ENCODE results near the gene MAL. TPM values are rescaled to one million over a fixed set of nuclear protein-coding genes. Genes with fewer than 3 reads are reported as not detected.

MAL gene
- total and polyA plus RNA-seq, 2 of the 4 experiments (the other 2 are of a cell fraction), result not detected

DNA sequence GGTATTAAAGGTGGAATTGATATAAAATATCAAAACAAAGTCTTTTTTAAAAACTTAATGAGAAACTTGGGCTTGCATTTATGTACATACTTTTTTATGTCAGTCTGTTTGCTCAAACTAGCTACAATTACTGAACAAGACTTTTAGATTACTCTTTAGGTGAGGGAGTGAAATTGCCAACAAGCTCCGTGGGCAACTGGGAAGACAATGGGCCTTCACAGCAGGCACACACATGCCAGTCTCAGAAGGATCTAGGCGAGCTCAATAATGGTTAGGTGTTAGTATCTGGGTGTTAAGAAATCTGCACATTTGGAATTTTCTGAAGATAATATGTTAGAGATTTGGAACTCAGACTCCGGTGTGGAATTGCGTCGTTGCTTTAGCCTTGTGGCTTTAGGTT lies 23.0 kb upstream of the MAL start:
- Histone ChIP-seq H3K27ac (ENCODE audit: insufficient read depth, low read length) (no peak overlapping the region), H3K9me3 (ENCODE audit: control insufficient read depth, insufficient read depth, low read length) (no peaks in the 10 kb centered on the region), H3K9ac (ENCODE audit: low read depth, low read length) (no peak overlapping the region), H2AFZ (replicated peaks; ENCODE audit: low read length, poor library complexity) (no peak overlapping the region), H3K9me1 (ENCODE audit: insufficient read depth, low read length) (no peaks in the 10 kb centered on the region), H4K5ac (ENCODE audit: low read depth, low read length) (no peak overlapping the region), H2BK20ac (ENCODE audit: low read depth, low read length) (no peak overlapping the region), H3K4me1 (ENCODE audit: control insufficient read depth, insufficient read depth, low read length) (no peaks in the 10 kb centered on the region), H4K8ac (ENCODE audit: low read depth in 2 of 2, low read length in 2 of 2) (no peak overlapping the region), H4K91ac (ENCODE audit: insufficient read depth, low read depth, low read length) (no peak overlapping the region), H3K14ac (replicated peaks; ENCODE audit: low read depth, low read length) (no peak overlapping the region), H3K56ac (ENCODE audit: extremely low read depth, insufficient read depth, low read length) (no peak overlapping the region), H3K4me2 (ENCODE audit: low read depth, low read length) (no peak overlapping the region), H3K23ac (ENCODE audit: low read depth, low read length) (no peak overlapping the region), H2BK120ac (ENCODE audit: low read depth, low read length) (no peak overlapping the region), H3K4ac (ENCODE audit: low read depth, low read length) (no peak overlapping the region), H4K20me1 (ENCODE audit: insufficient read depth, low read length) (no peaks in the 10 kb centered on the region; the same call in 1 of the 2 replicates), H3K18ac (ENCODE audit: low read depth, low read length) (no peak overlapping the region), H2BK5ac (ENCODE audit: low read depth, low read length, poor library complexity, severe bottlenecking) (no peak overlapping the region), H2BK15ac (ENCODE audit: low read depth, low read length) (no peak overlapping the region), H2AK9ac (replicated peaks; ENCODE audit: low read depth, low read length, poor library complexity) (no peak overlapping the region), H3K79me1 (ENCODE audit: low read depth in 1 of 2, low read length in 2 of 2) (no peaks in the 10 kb centered on the region), H2AK5ac (ENCODE audit: low read depth, low read length) (no peak overlapping the region), H3K4me3 (ENCODE audit: insufficient read depth, low read depth, low read length) (no peak overlapping the region), H3K36me3 (ENCODE audit: control insufficient read depth, insufficient read depth, low read length) (no peaks in the 10 kb centered on the region), H3K27me3 (ENCODE audit: control insufficient read depth, insufficient read depth, low read length) (peaks cover 18% of the 10 kb centered on the region; the same call in 1 of the 2 replicates)
- TF ChIP-seq RCOR1 (IDR thresholded peaks at IDR 0.05; ENCODE audit: insufficient replicate concordance, low read length), result no peak
- no peak for TF ChIP-seq CHD1 (IDR thresholded peaks at IDR 0.05; ENCODE audit: low read depth, low read length)
- TF ChIP-seq, protein P1, sequence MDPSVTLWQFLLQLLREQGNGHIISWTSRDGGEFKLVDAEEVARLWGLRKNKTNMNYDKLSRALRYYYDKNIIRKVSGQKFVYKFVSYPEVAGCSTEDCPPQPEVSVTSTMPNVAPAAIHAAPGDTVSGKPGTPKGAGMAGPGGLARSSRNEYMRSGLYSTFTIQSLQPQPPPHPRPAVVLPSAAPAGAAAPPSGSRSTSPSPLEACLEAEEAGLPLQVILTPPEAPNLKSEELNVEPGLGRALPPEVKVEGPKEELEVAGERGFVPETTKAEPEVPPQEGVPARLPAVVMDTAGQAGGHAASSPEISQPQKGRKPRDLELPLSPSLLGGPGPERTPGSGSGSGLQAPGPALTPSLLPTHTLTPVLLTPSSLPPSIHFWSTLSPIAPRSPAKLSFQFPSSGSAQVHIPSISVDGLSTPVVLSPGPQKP (IDR thresholded peaks at IDR 0.05; ENCODE audit: borderline replicate concordance, low read depth, low read length), result no peak
- no peak for TF ChIP-seq MAFK (IDR thresholded peaks at IDR 0.05; ENCODE audit: low read depth, low read length)
- TF ChIP-seq BHLHE40 (IDR thresholded peaks at IDR 0.05; ENCODE audit: low read depth, low read length), result no peak
- TF ChIP-seq CEBPB (IDR thresholded peaks at IDR 0.05; ENCODE audit: low read depth, low read length), result no peak
- TF ChIP-seq POLR2A (IDR thresholded peaks at IDR 0.05; ENCODE audit: low read depth, low read length), result no peak
- TF ChIP-seq, protein P2, sequence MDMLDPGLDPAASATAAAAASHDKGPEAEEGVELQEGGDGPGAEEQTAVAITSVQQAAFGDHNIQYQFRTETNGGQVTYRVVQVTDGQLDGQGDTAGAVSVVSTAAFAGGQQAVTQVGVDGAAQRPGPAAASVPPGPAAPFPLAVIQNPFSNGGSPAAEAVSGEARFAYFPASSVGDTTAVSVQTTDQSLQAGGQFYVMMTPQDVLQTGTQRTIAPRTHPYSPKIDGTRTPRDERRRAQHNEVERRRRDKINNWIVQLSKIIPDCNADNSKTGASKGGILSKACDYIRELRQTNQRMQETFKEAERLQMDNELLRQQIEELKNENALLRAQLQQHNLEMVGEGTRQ (IDR thresholded peaks at IDR 0.05; ENCODE audit: low read depth, low read length), result no peak
- no peak for TF ChIP-seq FOS (IDR thresholded peaks at IDR 0.05; ENCODE audit: low read depth, low read length)
- TF ChIP-seq RAD21 (IDR thresholded peaks at IDR 0.05; ENCODE audit: low read length), result no peak
- no peak for TF ChIP-seq MAZ (IDR thresholded peaks at IDR 0.05; ENCODE audit: borderline replicate concordance, low read depth, low read length)
- TF ChIP-seq NFE2L2 (IDR thresholded peaks at IDR 0.05; ENCODE audit: low read depth, low read length), result no peak
- intact Hi-C loops (cut with micrococcal nuclease), result no loop called here
- whole genome bisulfite sequencing, 2 experiments (ENCODE audit: extremely low coverage in 2 of 2, insufficient read length in 1 of 2), result 65% methylated on average over 2 of the region's 5 CpGs; no CpG with 5 or more reads in 1 of the 2 experiments
- no peak for ATAC-seq (ENCODE audit: low read depth)
- no TSS peak for BruUV-seq (replicated peaks)
- dilution Hi-C loops (cut with HindIII; ENCODE audit: low sequenced_read_pairs, unreplicated experiment), result no loop called here
- no peak for DNase-seq
- in situ Hi-C loops (cut with MboI; ENCODE audit: low sequenced_read_pairs), result no loop called here
- POLR2A ChIA-PET (ENCODE audit: unreplicated experiment), result no interaction called here
- CTCF ChIA-PET, result interaction anchor here (1.1 kb wide), 1 partner anchor 74 kb away, joined by 3 read pairs; no protein-coding TSS in a partner anchor

Data from IMR-90 (cell line).